T-helper 1 cell treated with Interleukin-12 subunit alpha and Interleukin-12 subunit beta and Interleukin-4 antibody, amounts not matched to agents 30 μg/mL and 1 μg/mL, for 36 hours (primary cell): ENCODE measurements around the gene TRIM29.
"Not testable (repeated sequence)": the region's sequence is repeated elsewhere in the genome, so short reads cannot be mapped to it uniquely, and the experiment has no call there.

ENCODE experiments used
- H3K27ac Mint-ChIP-seq: one replicate; pipeline ENCODE4 v1.8.0; 2021; ENCODE audit warnings: mild to moderate bottlenecking, mixed read lengths
- H3K27me3 Mint-ChIP-seq: one replicate; pipeline ENCODE4 v1.8.0; 2021; ENCODE audit warnings: low read depth, mixed read lengths
- H3K36me3 Mint-ChIP-seq: one replicate; pipeline ENCODE4 v1.8.0; 2021; ENCODE audit warnings: low read depth, mixed read lengths
- H3K4me1 Mint-ChIP-seq: one replicate; pipeline ENCODE4 v1.8.0; 2021; ENCODE audit warnings: low read depth, mixed read lengths
- H3K4me3 Mint-ChIP-seq: one replicate; pipeline ENCODE4 v1.8.0; 2021; ENCODE audit warnings: mild to moderate bottlenecking, moderate library complexity, mixed read lengths
- H3K9me3 Mint-ChIP-seq: one replicate; pipeline ENCODE4 v1.8.0; 2021; ENCODE audit warnings: mixed read lengths

The TRIM29 gene

DNA sequence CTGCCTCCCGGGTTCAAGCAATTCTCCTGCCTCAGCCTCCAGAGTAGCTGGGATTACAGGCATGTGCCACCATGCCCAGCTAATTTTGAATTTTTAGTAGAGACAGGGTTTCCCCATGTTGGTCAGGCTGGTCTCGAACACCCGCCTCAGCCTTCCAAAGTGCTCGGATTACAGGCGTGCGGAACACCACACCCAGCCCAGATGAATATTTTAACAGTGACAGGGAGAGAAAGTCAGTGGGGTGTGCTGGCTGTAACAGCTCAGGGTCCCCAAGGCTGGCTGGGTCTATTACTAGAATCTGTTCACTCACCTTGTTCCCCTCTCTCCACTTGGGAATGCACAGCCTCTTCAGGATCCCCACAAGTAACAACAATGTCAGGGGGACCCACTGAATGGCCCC, 42.1 kb upstream of the TRIM29 start:
- H3K27me3 Mint-ChIP-seq, result peaks cover 17% of the 10 kb centered on the region
- not testable (repeated sequence) for H3K27ac Mint-ChIP-seq, H3K4me3 Mint-ChIP-seq, H3K4me1 Mint-ChIP-seq, H3K36me3 Mint-ChIP-seq, H3K9me3 Mint-ChIP-seq

DNA sequence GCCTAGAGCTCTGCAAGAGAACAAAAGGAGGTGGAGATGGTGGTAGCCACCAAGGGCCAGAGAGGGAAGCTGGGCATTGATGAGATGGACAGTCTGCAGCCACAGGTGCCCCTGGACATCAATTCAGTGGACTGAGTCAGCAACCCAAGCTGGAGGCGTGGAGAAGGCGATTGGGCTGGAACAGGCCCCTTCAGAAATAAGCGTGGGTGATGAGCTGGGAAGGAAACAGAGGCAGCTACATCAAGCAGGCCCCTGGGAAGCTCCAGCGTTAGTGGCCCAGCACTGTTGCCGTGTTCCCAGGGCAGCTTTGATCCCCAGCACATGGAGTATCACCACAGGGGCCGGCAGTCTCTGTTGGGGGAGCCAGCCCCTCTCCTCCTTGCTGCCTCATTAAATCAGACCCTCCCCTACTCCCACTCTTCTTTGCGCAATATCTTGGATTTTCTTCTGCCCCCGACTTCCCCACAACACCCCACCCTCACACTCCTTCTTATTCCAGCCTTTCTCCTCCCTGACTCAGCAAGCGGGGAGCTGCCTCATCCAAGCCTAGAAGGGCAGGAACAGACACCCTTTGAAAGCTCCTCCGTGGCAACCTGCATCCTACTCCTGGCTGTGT, 41.3 kb upstream of the TRIM29 start:
- Mint-ChIP-seq H3K4me3 (no peak overlapping the region), H3K9me3 (no peaks in the 10 kb centered on the region), H3K36me3 (no peaks in the 10 kb centered on the region), H3K4me1 (no peaks in the 10 kb centered on the region), H3K27ac (no peak overlapping the region), H3K27me3 (peaks cover 23% of the 10 kb centered on the region)

DNA sequence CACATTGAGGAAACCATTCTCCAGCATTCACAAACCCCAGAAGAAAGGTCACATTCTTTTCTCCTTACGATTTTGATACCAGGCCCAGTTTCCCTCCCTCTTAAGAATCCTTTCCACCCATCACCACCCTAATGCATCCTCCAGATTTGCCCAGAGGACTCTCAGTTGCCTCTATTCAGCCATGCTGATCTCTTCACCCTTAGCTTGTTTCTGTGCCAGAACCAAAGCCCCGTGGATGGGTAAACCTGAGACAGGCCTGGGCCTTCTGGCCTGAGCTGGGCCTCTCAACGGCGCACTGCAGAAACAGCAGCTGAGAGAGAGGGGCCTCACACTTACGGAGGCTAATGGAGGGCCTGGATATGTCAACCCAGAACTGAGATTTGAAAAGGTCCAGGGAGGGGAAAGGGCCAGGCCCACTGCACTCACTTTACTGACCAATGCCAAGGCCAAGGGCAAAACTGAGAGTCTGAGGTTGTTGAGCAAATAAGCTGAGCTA, 40.7 kb upstream of the TRIM29 start:
- no peaks in the 10 kb centered on the region for H3K36me3 Mint-ChIP-seq
- H3K27me3 Mint-ChIP-seq, result peaks cover 28% of the 10 kb centered on the region
- no peak overlapping the region for H3K4me3 Mint-ChIP-seq
- H3K9me3 Mint-ChIP-seq, result no peaks in the 10 kb centered on the region
- no peaks in the 10 kb centered on the region for H3K4me1 Mint-ChIP-seq
- no peak overlapping the region for H3K27ac Mint-ChIP-seq

DNA sequence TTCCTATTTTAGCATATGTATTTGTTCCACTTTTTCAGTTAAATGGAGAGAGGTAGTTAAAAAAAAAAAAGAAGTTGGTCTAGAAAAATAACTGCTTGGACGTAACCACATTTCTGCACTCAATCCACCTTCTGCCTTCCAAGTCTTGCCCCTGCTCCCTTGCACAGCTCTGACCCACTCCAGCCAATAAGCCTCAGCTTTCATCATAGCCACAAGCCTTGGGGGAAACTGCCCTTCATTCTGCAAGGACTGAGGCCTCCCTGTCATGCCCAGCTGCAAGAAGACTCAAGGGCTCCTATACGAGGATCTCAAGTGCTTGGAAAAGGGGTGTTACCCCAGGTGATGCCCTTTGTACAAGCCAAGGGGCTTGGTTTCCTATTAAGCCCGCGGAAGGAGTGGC, 37.0 kb upstream of the TRIM29 start:
- Mint-ChIP-seq H3K4me1 (peaks cover 3% of the 10 kb centered on the region), H3K27me3 (peaks cover 57% of the 10 kb centered on the region), H3K36me3 (no peaks in the 10 kb centered on the region), H3K4me3 (no peak overlapping the region), H3K9me3 (no peaks in the 10 kb centered on the region), H3K27ac (no peak overlapping the region)

DNA sequence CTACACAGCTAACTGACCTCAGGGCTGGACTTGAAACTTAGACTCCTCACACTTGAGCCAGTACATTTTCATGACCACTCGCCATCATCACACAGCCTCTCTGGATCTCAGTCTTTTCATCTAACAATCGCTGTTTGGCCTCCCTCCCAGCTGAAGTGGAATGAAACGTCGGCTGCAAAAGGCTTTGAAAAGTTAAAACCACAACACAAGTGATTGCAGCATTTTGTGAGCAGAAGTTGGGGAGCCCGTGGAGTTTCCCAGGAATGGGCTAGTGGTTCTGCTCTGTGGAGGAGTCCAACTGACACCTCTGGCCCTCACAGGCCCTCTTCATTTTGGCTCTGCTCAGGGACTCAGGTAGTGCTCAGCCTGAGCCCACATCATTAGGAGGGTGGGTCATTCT, 35.9 kb upstream of the TRIM29 start:
- no peak overlapping the region for H3K4me3 Mint-ChIP-seq
- no peak overlapping the region for H3K27ac Mint-ChIP-seq
- H3K36me3 Mint-ChIP-seq, result no peaks in the 10 kb centered on the region
- H3K4me1 Mint-ChIP-seq, result peaks cover 3% of the 10 kb centered on the region
- peaks cover 57% of the 10 kb centered on the region for H3K27me3 Mint-ChIP-seq
- no peaks in the 10 kb centered on the region for H3K9me3 Mint-ChIP-seq

DNA sequence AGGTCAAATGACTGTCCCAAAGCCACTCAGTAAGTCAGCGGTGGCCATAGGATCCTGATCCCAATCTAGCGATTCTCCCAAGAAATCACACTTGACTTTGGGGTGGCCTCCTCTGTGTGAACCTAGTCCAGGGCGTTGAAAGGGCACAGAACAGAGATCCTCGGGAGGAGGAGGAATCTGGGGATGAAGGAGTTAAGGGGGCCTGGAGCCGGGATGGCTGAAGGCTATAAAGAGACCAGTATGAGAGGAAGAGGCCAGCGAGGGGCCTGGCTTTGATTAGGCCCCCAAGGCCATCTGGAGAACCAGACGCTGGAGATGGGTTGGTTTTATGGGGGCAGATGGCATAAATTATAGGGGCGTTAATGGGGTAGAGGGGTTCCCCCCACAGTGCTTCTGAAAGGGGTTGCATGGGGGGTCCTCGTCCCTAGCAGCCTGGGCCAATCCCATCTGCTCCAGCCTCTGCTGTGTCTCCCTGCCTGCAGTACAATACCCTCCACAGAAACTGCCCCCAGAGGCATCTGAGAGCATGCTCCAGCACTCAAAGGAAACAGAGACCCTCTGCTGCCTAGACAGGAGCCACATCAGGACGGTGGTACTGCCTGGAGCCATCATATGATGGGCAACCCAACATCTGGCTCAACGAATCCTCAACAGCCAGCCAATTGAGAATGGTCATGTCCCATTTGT, 35.2 kb upstream of the TRIM29 start:
- no peak overlapping the region for H3K4me3 Mint-ChIP-seq
- H3K36me3 Mint-ChIP-seq, result no peaks in the 10 kb centered on the region
- peaks cover 63% of the 10 kb centered on the region for H3K27me3 Mint-ChIP-seq
- H3K27ac Mint-ChIP-seq, result no peak overlapping the region
- no peaks in the 10 kb centered on the region for H3K9me3 Mint-ChIP-seq
- H3K4me1 Mint-ChIP-seq, result peaks cover 7% of the 10 kb centered on the region

DNA sequence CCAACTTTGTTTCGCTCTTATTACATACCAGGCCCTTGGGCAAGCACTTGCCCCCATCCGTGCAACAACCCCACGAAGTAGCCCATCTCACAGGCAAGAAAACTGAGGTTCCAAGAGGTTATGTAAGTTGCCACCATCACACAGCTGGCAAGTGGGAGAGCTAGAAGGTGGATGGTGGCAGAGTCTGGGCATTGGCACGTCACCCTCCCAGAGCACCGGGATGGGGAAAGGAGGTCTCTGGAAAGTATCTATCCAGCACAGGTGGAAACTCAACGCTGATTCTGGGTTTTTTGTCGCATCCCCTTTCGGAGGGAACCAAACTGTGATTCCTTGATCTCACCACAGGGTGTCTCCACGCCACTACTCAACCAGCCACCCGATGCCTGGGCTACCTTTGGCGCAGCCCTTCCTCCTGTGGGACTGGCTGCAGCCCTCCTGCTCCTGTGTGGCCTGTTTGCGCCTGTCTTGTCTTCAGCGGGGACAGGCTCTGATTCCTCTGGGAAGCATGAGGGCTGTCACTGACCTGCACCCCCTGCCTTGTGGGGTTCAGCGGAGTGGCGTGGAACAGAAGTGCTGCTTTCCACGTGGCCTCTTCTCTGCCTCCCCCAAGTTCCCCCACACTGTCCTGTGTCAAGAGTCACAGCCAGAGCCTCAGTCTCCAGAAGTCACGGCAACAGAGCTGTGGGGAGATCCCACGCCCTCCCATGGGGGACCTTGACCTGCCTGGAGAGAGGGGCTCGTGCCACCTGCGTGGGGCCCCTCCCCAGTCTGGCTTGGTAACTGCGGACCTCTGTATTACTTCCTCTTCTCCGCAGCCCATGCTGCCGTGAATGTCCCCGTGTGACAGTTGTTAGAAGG, 34.4 kb upstream of the TRIM29 start:
- H3K4me3 Mint-ChIP-seq, result no peak overlapping the region
- H3K27me3 Mint-ChIP-seq, result peaks cover 71% of the 10 kb centered on the region
- no peak overlapping the region for H3K27ac Mint-ChIP-seq
- H3K4me1 Mint-ChIP-seq, result peaks cover 7% of the 10 kb centered on the region
- no peaks in the 10 kb centered on the region for H3K9me3 Mint-ChIP-seq
- no peaks in the 10 kb centered on the region for H3K36me3 Mint-ChIP-seq

DNA sequence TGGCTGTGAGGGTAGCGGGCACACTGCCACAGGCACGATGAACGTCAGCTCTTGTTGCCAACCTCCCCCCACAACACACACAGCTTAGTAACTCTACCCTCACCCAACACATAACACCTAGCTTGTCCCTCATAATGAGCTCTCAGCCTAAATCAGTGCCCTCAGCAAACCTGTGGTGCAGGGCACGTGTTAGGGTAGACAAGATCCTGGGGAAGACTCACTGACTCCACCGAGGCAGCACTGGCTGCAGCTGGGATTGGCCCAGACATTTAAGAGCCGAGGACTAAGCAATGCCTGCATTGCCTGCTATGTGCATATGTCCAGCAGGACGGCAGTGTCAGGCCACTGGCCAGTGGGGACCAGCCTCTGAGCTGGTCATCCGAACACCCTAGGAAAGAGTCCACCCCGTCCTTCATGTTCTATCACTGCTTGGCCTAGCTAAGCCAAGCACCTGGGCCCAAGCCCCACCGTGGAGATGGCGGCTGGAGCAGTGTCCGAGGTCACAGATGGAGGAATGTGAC, 32.9 kb upstream of the TRIM29 start:
- Mint-ChIP-seq H3K4me3 (no peak overlapping the region), H3K4me1 (peaks cover 7% of the 10 kb centered on the region), H3K36me3 (no peaks in the 10 kb centered on the region), H3K27ac (no peak overlapping the region), H3K27me3 (peaks cover 79% of the 10 kb centered on the region), H3K9me3 (no peaks in the 10 kb centered on the region)

DNA sequence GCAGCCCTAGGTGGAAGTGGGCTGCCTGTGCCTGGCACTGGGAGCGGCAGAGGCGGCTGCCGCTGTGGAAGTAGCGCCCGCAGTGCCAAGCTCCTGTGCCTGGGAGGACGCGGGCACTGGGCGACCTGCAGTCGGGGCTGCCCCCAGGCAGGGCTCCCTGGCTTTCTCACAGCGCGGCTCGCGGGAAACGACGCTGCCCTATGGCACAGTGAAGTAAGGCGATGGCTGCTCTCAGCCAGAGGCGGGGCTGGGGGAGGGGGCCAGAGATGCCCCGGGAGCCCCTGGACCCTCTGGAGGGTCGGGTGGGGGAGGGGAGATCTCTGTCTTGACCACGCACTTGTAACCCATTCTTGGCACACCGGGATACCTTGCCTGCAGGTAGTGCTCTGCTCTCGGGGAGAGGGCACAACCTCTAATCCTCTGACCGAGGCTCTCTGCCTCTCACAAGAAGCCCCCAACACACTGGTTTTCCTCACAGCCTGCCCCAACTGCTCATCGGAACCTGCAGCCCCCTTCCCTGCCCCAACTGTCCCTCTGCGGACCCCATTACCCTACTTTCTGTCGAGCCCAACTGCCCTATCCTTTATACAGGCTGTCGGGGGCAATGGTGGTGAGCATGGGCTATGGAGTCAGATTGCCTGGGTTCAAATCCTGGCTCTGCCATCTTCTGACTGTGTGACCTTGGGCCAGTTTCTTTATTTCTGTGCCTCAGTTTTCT, 32.2 kb upstream of the TRIM29 start:
- H3K4me3 Mint-ChIP-seq, result no peak overlapping the region
- H3K27me3 Mint-ChIP-seq, result peaks cover 78% of the 10 kb centered on the region
- no peaks in the 10 kb centered on the region for H3K9me3 Mint-ChIP-seq
- no peaks in the 10 kb centered on the region for H3K36me3 Mint-ChIP-seq
- H3K4me1 Mint-ChIP-seq, result peaks cover 7% of the 10 kb centered on the region
- H3K27ac Mint-ChIP-seq, result no peak overlapping the region

DNA sequence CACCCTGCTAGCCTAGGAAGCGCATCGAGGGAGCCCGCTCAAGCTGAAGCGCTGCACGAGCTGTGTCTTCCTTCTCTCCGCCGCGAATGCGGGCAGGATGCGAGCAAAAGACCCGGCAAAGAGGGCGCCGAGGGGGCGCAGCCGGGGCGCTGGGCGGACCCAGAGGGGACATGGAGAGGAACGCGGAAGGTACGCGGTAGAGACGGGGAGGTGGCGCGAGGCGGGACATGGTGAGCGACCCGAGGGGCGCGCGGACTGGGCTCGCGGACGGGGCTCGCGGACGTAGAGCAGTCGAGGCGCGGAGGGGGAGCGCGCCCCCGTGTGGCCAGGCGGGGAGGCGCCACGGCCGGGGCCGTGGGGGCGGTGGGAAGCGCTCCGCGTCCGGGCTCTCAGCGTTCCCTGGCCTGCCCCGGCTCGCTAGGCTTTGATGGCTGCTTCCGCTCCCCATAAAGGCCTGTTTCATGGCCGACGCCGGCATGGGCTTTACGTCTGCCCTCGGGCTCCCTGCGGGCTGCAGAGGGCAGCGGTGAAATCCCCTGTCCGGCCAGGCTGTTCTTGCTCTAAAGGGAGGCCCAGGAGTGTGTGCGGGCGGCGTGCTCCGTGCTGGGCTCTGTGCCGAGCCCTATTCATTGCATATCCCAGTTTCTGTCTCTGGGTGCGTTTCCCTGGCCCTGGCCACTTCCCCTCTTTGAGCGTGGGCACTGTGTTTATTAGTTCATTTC, 31.2 kb upstream of the TRIM29 start:
- no peaks in the 10 kb centered on the region for H3K36me3 Mint-ChIP-seq
- H3K27ac Mint-ChIP-seq, result no peak overlapping the region
- H3K4me1 Mint-ChIP-seq, result peaks cover 7% of the 10 kb centered on the region
- peak overlapping the region; percentile 49 for H3K4me3 Mint-ChIP-seq
- peaks cover 78% of the 10 kb centered on the region for H3K27me3 Mint-ChIP-seq
- no peaks in the 10 kb centered on the region for H3K9me3 Mint-ChIP-seq

DNA sequence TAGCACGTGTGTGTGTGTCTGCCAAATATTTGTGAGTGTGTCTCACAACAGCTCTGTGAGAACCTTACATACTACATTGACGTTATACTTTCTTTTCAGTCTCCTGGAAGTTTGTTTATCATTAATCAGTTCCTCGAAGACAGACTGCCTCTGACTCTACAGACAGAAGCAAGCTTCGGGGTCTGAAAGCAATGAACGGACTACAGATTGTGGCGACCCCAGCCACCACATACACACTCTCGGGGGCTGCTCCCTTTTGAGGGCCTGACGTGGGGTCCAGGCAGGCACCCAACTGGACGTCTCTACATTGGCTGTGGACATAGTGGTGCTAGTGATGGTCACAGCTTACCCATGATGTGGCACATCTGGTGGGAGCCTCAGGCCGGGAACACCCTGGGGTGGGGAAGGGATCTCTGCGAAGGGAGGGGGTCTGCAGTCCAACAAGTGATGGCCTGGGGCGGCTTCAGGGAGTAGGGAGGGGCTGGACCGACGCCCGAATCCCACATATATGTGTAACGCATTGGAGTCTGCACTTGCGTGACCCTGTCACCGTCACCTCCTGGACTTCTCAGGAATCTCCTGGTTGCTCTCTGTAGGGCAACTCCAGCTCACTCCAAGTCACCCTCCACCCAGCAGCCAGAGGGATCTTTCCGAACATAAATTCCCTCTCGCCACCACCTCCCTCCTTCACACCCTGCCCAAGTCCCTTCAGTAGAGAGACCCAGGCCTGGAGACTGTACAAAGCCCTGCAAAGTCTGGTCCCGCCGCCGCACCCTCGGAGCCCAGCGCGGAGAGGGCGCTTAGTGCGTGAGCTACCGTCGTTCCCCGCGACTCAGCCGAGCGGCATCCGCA, 30.4 kb upstream of the TRIM29 start:
- H3K27ac Mint-ChIP-seq, result no peak overlapping the region
- H3K4me1 Mint-ChIP-seq, result peaks cover 7% of the 10 kb centered on the region
- H3K4me3 Mint-ChIP-seq, result peak overlapping the region; percentile 49
- no peaks in the 10 kb centered on the region for H3K36me3 Mint-ChIP-seq
- H3K27me3 Mint-ChIP-seq, result peaks cover 77% of the 10 kb centered on the region
- H3K9me3 Mint-ChIP-seq, result no peaks in the 10 kb centered on the region

DNA sequence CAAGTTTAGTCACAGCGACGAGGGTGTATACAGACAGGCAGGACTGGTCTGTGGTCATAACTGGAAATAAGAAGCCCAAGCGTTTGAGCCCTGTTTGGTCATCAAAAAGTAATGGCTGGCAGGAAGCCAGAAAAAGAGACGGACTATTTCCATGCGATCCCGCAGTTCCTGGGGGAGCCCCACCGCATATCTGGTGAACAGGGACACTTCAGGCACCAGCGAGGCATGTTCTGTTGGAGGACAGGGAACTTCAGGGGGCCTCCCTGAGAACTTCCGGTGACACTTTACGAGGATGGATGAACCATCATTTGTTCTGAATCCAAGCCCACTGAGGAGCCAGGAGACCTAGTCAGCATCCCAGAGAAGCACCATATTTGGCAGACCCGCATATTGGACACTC, 29.7 kb upstream of the TRIM29 start:
- Mint-ChIP-seq H3K4me1 (peaks cover 7% of the 10 kb centered on the region), H3K4me3 (no peak overlapping the region), H3K36me3 (no peaks in the 10 kb centered on the region)

DNA sequence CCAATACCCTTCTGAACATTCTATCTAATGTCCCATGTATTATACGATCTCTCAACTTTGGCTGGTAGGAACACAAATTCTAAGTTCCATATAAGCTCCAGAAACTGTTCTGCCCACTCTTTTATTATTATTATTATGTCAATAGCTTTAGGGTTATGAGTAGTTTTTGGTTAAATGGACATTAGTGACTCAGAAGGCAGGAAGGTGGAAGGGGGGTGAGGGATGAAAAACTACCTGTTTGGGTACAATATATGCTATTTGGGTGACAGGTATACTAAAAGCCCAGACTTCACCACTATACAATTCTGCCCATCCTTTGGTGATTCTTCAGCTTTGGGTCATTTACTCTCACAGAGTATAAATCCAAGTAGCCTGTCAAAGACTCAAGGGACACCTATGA, 22.5 kb upstream of the TRIM29 start:
- Mint-ChIP-seq H3K4me1 (no peaks in the 10 kb centered on the region), H3K36me3 (no peaks in the 10 kb centered on the region), H3K27ac (no peak overlapping the region), H3K9me3 (no peaks in the 10 kb centered on the region), H3K4me3 (no peak overlapping the region), H3K27me3 (peaks cover 60% of the 10 kb centered on the region)

More for the DNA sequence above, 29.7 kb upstream of the TRIM29 start:
- Mint-ChIP-seq H3K9me3 (no peaks in the 10 kb centered on the region), H3K27me3 (peaks cover 72% of the 10 kb centered on the region), H3K27ac (no peak overlapping the region)
